ENCODE results near the gene SLC38A11. TPM values are rescaled to one million over a fixed set of nuclear protein-coding genes. Genes with fewer than 3 reads are reported as not detected.

SLC38A11 gene
- total and polyA plus RNA-seq, 2 of the 13 experiments (the other 11 are each of a cell fraction or from before 2014, with no cell fraction given) = 14.0 to 14.3 TPM

DNA sequence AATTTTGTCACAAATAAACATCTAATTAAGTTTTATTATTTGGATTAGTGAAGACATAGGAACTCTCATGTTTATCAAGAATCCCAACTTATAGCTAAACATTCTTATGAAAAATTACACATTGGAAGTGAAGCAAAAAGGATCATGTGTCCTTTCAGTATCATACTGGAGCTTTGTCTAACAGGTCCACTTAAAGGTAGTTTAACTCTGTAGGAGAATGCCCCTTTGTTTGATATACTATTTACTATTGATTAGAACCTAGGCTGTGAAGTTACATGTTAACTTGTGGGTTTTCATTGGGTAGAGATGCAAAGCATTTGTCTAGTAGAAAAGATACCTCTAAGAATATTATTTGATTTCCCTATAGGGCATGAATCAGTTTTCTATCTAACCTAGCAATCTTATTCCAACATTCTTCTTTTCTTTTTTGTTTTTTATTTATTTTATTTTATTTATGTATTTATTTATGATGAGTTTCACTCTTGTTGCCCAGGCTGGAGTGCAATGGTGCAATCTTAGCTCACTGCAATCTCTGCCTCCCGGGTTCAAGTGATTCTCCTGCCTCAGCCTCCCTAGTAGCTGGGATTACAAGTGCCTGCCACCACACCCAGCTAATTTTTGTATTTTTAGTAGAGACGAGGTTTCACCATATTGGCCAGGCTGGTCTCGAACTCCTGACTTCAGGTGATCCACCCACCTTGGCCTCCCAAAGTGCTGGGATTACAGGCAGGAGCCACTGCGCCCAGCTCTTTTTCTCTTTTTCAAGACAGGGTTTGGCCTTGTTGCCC lies 95.2 kb downstream of the SLC38A11 start (continued):
- TF ChIP-seq SAP130 (CRISPR knock-in tag; IDR thresholded peaks at IDR 0.05; ENCODE audit: low read depth) = peak; percentile 44; the same call in 1 of the 2 replicates

DNA sequence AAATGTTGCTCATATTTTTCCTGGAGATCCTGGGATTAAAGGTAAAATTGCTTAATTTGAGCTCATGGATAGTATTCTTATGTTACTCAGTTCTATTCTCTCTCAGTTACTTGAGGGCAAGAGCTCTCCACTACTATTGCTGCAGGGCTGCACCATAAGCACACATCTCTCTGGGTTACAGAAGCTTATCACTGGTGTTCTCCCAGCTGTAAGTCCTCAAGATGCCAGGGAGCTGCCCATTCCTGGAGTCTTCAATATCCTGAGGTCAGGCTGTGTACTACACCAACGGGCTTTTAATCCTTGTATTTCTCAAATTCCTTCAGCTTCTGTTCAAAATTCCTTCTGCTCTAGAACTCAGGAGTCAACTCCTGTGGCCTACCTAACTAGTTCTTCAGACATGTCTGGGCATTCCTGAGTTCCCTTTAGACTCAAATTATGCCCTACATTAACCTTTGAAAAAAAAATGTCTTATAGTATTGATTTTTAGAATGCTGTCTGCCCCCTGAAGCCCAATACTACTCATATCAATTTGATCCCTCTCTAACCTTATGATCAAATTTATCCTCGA lies 96.0 kb downstream of the SLC38A11 start:
- in situ Hi-C loops (cut with HindIII; ENCODE audit: extremely low pct_ligation_motif_present, low pct_unique_long_range_greater_than_20kb) = no loop called here
- Histone ChIP-seq H3K9ac (ENCODE audit: insufficient read depth, low read depth, low read length) (peak overlapping the region; percentile 7), H3K4me2 (ENCODE audit: low read depth, low read length) (peak overlapping the region; percentile 36), H3K36me3 (replicated peaks in 1 of 2; ENCODE audit: control insufficient read depth in 1 of 2, insufficient read depth in 2 of 2, low read length in 2 of 2) (no peaks in the 10 kb centered on the region), H2AFZ (ENCODE audit: low read length) (peak overlapping the region; percentile 36), H3K27me3 (ENCODE audit: control insufficient read depth in 1 of 2, insufficient read depth in 2 of 2, low read length in 2 of 2) (no peaks in the 10 kb centered on the region), H3K27ac (ENCODE audit: extremely low read length, insufficient read depth, low read length) (peak overlapping the region; percentile 65), H3K4me1 (ENCODE audit: insufficient read depth, low read length) (peaks cover 44% of the 10 kb centered on the region), H3K9me3 (ENCODE audit: low read length) (no peaks in the 10 kb centered on the region), H3K4me3 (replicated peaks in 1 of 3; ENCODE audit: insufficient read depth in 1 of 3, low read depth in 2 of 3, low read length in 3 of 3) (peak overlapping the region in 1 of 3 experiments; percentile 2; a peak in 1 of 6 replicates), H4K20me1 (ENCODE audit: insufficient read depth, low read length) (no peaks in the 10 kb centered on the region), H3K79me2 (ENCODE audit: insufficient read depth, low read length) (peaks cover 6% of the 10 kb centered on the region)
- ATAC-seq (peak; percentile 67), DNase-seq (ENCODE audit: low spot score) (no peak), FAIRE-seq (no peak)
- BruUV-seq (replicated peaks) = TSS peak; percentile 82
- 60% methylated on average over 2 of the region's 2 CpGs for WGBS (ENCODE audit: low lambda C conversion rate)
- ChIA-PET CTCF (ENCODE audit: low intra/inter-chr PET ratio, low total read pairs) (no interaction called here), POLR2A (interaction anchor here (1.0 to 6.7 kb wide), 8 partner anchors 11 to 55 kb away, joined by 3 to 71 read pairs (median 6); partner anchors contain the start of gene COBLL1)
- intact Hi-C loops (cut with micrococcal nuclease; ENCODE audit: unreplicated experiment) = no loop called here
- TF ChIP-seq, protein P1, sequence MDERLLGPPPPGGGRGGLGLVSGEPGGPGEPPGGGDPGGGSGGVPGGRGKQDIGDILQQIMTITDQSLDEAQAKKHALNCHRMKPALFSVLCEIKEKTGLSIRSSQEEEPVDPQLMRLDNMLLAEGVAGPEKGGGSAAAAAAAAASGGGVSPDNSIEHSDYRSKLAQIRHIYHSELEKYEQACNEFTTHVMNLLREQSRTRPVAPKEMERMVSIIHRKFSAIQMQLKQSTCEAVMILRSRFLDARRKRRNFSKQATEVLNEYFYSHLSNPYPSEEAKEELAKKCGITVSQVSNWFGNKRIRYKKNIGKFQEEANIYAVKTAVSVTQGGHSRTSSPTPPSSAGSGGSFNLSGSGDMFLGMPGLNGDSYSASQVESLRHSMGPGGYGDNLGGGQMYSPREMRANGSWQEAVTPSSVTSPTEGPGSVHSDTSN (CRISPR knock-in tag; IDR thresholded peaks at IDR 0.05) = no peak
- TF ChIP-seq, protein P2, sequence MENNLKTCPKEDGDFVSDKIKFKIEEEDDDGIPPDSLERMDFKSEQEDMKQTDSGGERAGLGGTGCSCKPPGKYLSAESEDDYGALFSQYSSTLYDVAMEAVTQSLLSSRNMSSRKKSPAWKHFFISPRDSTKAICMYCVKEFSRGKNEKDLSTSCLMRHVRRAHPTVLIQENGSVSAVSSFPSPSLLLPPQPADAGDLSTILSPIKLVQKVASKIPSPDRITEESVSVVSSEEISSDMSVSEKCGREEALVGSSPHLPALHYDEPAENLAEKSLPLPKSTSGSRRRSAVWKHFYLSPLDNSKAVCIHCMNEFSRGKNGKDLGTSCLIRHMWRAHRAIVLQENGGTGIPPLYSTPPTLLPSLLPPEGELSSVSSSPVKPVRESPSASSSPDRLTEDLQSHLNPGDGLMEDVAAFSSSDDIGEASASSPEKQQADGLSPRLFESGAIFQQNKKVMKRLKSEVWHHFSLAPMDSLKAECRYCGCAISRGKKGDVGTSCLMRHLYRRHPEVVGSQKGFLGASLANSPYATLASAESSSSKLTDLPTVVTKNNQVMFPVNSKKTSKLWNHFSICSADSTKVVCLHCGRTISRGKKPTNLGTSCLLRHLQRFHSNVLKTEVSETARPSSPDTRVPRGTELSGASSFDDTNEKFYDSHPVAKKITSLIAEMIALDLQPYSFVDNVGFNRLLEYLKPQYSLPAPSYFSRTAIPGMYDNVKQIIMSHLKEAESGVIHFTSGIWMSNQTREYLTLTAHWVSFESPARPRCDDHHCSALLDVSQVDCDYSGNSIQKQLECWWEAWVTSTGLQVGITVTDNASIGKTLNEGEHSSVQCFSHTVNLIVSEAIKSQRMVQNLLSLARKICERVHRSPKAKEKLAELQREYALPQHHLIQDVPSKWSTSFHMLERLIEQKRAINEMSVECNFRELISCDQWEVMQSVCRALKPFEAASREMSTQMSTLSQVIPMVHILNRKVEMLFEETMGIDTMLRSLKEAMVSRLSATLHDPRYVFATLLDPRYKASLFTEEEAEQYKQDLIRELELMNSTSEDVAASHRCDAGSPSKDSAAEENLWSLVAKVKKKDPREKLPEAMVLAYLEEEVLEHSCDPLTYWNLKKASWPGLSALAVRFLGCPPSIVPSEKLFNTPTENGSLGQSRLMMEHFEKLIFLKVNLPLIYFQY (CRISPR knock-in tag; IDR thresholded peaks at IDR 0.05; ENCODE audit: borderline replicate concordance) = peak; percentile 45; the same call in 1 of the 2 replicates
- no peak for TF ChIP-seq HOXA7 (CRISPR knock-in tag; IDR thresholded peaks at IDR 0.05)
- 0 out of 2 replicates have a peak, but pooled peaks have one; percentile 36 for TF ChIP-seq ZNF792 (CRISPR knock-in tag; IDR thresholded peaks at IDR 0.05)
- TF ChIP-seq KMT2A (CRISPR knock-in tag; IDR thresholded peaks at IDR 0.05) = 0 out of 2 replicates have a peak, but pooled peaks have one; percentile 34
- 0 out of 2 replicates have a peak, but pooled peaks have one; percentile 42 for TF ChIP-seq ONECUT2 (CRISPR knock-in tag; IDR thresholded peaks at IDR 0.05)
- TF ChIP-seq ZNF672 (CRISPR knock-in tag; IDR thresholded peaks at IDR 0.05) = no peak
- TF ChIP-seq RFXANK (CRISPR knock-in tag; IDR thresholded peaks at IDR 0.05) = peak; percentile 36; the same call in 1 of the 2 replicates
- TF ChIP-seq KDM5A (IDR thresholded peaks at IDR 0.05; ENCODE audit: borderline replicate concordance, low read length) = no peak
- peak; percentile 64; the same call in 1 of the 2 replicates for TF ChIP-seq TSC22D2 (CRISPR knock-in tag; IDR thresholded peaks at IDR 0.05; ENCODE audit: borderline replicate concordance)
- TF ChIP-seq, protein P3, sequence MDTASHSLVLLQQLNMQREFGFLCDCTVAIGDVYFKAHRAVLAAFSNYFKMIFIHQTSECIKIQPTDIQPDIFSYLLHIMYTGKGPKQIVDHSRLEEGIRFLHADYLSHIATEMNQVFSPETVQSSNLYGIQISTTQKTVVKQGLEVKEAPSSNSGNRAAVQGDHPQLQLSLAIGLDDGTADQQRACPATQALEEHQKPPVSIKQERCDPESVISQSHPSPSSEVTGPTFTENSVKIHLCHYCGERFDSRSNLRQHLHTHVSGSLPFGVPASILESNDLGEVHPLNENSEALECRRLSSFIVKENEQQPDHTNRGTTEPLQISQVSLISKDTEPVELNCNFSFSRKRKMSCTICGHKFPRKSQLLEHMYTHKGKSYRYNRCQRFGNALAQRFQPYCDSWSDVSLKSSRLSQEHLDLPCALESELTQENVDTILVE (CRISPR knock-in tag; IDR thresholded peaks at IDR 0.05) = 0 out of 2 replicates have a peak, but pooled peaks have one; percentile 13
- TF ChIP-seq ZNF660 (CRISPR knock-in tag; IDR thresholded peaks at IDR 0.05; ENCODE audit: borderline replicate concordance, low read depth) = no peak
- peak; percentile 23 for TF ChIP-seq TEAD3 (CRISPR knock-in tag; optimal IDR thresholded peaks at IDR 0.05; ENCODE audit: borderline replicate concordance)
- no peak for TF ChIP-seq ZKSCAN5 (CRISPR knock-in tag; IDR thresholded peaks at IDR 0.05)

Data from HepG2 (cell line).